Activated naive CD8-positive, alpha-beta T cell treated with anti-CD3 and anti-CD28 coated beads for 36 hours (primary cell): ENCODE results near the gene PDE6B. TPM values are rescaled to one million over a fixed set of nuclear protein-coding genes. Genes with fewer than 3 reads are reported as not detected.
A peak's percentile ranks its signal among the peaks of the same experiment; 100 is the strongest.
"Not testable (repeated sequence)": the region's sequence is repeated elsewhere in the genome, so short reads cannot be mapped to it uniquely, and the experiment has no call there.

Experiments used
- DNase-seq: peaks from one replicate; pipeline ENCODE4 v3.0.0; 2021
- H3K27ac Mint-ChIP-seq: one replicate; pipeline ENCODE4 v1.8.0; 2022; ENCODE audit warnings: mild to moderate bottlenecking, moderate library complexity, mixed read lengths
- H3K27me3 Mint-ChIP-seq: one replicate; pipeline ENCODE4 v1.8.0; 2022; ENCODE audit warnings: mild to moderate bottlenecking, mixed read lengths
- H3K36me3 Mint-ChIP-seq: one replicate; pipeline ENCODE4 v1.8.0; 2021; ENCODE audit warnings: mild to moderate bottlenecking, mixed read lengths
- H3K4me1 Mint-ChIP-seq: one replicate; pipeline ENCODE4 v1.8.0; 2021; ENCODE audit warnings: mixed read lengths
- H3K4me3 Mint-ChIP-seq: one replicate; pipeline ENCODE4 v1.8.0; 2022; ENCODE audit warnings: mild to moderate bottlenecking, moderate library complexity, mixed read lengths
- H3K9me3 Mint-ChIP-seq: one replicate; pipeline ENCODE4 v1.8.0; 2022; ENCODE audit warnings: mixed read lengths
- total RNA-seq, 2 experiments: library from RNA; stranded (reverse); gene quantifications; one replicate each; pipeline ENCODE4 v1.2.3, GENCODE V29; 2021

The PDE6B gene
- total RNA-seq, 2 experiments from 2014 or later: 12.6 to 13.9 TPM

DNA sequence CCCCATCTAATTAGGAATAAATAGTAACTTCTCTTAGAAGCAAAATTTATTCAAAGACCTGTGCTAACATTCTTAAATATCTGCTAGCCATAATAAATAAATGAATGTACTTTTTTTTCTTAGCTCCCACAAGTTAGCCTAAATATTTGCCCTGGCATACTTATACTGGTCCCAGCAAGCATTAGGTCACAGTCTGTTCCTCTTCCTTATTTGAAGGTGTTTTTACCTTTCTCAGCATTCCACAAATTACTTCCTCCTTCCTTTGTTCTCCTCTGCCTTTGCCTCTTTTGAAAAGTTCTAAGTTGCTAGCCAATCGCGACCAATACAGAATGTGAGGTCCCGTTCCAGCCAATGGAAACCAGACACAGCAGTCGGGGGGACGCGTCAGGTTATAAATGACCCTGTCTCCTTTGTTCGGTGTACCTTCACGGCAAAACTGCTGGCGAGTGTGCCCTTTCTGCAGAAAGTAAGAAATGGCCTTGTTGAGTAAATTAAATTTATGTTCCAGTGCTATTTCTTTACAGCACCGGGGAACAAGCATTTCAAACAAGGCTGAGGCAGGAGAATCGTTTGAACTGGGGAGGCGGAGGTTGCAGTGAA, 69.1 kb downstream of the PDE6B start:
- H3K4me3 Mint-ChIP-seq, H3K9me3 Mint-ChIP-seq, H3K4me1 Mint-ChIP-seq, DNase-seq, H3K27ac Mint-ChIP-seq, H3K36me3 Mint-ChIP-seq: not testable (repeated sequence)
- peaks cover 13% of the 10 kb centered on the region for H3K27me3 Mint-ChIP-seq

DNA sequence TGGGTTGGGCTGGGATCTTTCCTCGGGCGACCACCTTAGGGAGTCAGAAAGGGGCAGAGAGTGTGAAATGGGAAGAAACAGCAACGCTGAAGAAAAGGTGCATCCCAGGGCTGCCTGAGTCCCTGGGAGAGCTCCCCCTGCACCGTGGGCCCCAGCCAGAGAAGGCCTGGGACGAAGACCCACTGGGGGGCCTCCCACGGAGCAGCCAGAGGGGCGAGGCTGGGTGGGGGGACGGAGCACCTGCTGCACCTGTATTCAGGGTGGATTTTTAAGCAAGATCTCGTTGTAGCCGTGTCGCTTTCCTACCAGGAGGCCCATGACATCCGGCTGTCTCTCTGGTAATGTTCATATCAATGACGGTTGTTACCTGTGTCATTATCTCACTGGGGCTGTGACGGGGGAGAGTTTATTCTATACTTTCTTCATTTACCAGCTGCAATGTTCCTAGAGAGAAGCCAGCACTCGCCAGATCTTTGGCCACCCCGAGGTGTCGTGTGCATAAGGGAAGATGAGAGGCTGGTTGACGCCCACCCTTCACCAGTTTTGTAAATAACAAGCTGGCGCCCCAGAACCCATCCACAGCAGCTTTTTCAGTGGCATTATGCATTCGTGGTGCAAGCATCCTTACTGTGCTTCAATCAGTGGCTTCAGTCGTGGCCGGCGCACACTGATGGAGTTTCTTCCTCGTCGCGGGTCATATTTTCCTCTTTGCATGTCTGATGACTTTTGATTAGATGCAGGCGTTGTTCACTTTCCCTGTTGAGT, 74.6 kb downstream of the PDE6B start:
- Mint-ChIP-seq H3K4me1 (peaks cover 10% of the 10 kb centered on the region), H3K27me3 (peaks cover 4% of the 10 kb centered on the region), H3K27ac (peak overlapping the region; percentile 38), H3K9me3 (no peaks in the 10 kb centered on the region), H3K4me3 (no peak overlapping the region), H3K36me3 (no peaks in the 10 kb centered on the region)
- no peak for DNase-seq

- Mint-ChIP-seq H3K4me1 (peaks cover 12% of the 10 kb centered on the region), H3K27ac (no peak overlapping the region), H3K4me3 (no peak overlapping the region), H3K9me3 (no peaks in the 10 kb centered on the region), H3K27me3 (peaks cover 4% of the 10 kb centered on the region), H3K36me3 (no peaks in the 10 kb centered on the region)
- no peak for DNase-seq
Measured at GRCh38 chr4:700587-701264, 75.4 kb downstream of the PDE6B start.

DNA sequence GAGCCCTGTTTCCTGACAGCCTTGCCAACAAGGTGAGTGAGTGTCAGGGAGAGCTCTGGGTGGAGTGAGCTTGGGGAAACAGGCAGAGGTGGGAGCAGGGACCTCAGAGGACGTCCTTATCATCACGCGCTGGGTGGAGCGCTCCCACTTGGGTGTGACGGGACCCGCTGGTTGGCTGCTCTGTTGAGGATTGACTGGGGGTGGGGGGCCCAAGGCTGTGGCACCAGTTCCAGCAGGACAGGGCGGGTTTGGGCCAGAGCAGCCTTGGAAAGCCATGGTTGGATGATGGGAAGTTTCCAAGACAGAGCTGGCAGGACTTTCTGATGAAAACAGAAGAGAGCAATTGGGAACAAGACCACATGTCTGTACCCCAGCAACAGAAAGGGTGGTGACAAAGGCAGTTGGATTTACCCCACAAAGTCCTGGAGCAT, 77.3 kb downstream of the PDE6B start:
- Mint-ChIP-seq H3K27me3 (peaks cover 4% of the 10 kb centered on the region), H3K27ac (no peak overlapping the region), H3K9me3 (no peaks in the 10 kb centered on the region), H3K4me3 (no peak overlapping the region), H3K36me3 (no peaks in the 10 kb centered on the region), H3K4me1 (peaks cover 12% of the 10 kb centered on the region)
- DNase-seq: no peak

- H3K27ac Mint-ChIP-seq: no peak overlapping the region
- H3K36me3 Mint-ChIP-seq: no peaks in the 10 kb centered on the region
Measured at GRCh38 chr4:703336-704197, 78.2 kb downstream of the PDE6B start.

DNA sequence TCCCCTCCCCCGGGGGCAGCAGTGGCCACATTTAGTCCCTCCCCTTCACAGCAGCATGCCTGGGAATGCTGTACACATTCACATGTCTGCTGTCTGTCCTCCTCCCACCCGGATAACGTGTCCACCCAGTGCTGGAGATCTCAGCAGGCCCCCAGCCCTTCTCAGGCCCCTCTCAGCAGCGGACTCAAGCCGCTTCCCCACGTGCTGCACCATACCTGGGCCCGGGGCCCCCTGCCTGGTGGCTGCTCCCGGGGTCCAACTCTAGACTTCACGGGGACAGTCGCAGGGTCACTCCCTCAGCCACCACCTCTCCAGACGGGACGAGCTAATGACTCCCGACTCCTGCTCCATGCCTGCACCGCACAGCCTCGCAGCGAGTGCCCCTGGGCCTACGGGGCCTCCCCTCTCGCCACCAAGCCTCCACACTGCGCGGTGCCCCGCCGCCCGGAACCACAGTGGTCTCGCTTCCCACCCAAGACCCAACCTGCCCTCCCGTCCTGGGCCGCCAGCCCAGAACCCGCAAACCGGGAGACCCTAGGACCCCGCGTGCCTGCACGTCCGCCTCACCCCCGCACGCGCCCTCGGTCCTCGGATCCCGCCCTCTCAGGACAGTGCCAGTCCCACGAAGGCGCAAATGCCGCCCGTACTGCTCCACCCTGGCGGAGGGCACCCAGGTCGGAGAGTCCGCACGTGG, 79.0 kb downstream of the PDE6B start:
- Mint-ChIP-seq H3K4me3 (no peak overlapping the region), H3K27me3 (peaks cover 4% of the 10 kb centered on the region), H3K9me3 (no peaks in the 10 kb centered on the region), H3K4me1 (peaks cover 15% of the 10 kb centered on the region), H3K27ac (no peak overlapping the region), H3K36me3 (peaks cover 2% of the 10 kb centered on the region)
- DNase-seq: no peak

More at GRCh38 chr4:703336-704197, 78.2 kb downstream of the PDE6B start:
- Mint-ChIP-seq H3K4me3 (no peak overlapping the region), H3K9me3 (no peaks in the 10 kb centered on the region), H3K4me1 (peaks cover 13% of the 10 kb centered on the region), H3K27me3 (peaks cover 4% of the 10 kb centered on the region)
- DNase-seq: no peak

DNA sequence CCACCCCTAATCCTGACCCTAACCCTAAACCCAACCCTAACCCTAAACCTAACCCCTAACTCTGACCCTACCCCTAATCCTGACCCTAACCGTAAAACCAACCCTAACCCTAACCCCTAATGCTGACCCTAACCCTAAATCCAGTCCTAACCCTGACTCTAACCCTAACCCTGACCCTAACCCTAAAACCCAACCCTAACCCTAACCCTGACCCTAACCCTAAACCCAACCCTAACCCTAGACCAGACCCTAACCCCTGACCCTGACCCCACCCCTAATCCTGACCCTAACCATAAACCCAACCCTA, 79.6 kb downstream of the PDE6B start:
- Mint-ChIP-seq H3K27me3 (peaks cover 4% of the 10 kb centered on the region), H3K27ac (no peak overlapping the region), H3K4me3 (no peak overlapping the region), H3K4me1 (peaks cover 13% of the 10 kb centered on the region), H3K9me3 (no peaks in the 10 kb centered on the region), H3K36me3 (peaks cover 2% of the 10 kb centered on the region)
- DNase-seq: no peak

DNA sequence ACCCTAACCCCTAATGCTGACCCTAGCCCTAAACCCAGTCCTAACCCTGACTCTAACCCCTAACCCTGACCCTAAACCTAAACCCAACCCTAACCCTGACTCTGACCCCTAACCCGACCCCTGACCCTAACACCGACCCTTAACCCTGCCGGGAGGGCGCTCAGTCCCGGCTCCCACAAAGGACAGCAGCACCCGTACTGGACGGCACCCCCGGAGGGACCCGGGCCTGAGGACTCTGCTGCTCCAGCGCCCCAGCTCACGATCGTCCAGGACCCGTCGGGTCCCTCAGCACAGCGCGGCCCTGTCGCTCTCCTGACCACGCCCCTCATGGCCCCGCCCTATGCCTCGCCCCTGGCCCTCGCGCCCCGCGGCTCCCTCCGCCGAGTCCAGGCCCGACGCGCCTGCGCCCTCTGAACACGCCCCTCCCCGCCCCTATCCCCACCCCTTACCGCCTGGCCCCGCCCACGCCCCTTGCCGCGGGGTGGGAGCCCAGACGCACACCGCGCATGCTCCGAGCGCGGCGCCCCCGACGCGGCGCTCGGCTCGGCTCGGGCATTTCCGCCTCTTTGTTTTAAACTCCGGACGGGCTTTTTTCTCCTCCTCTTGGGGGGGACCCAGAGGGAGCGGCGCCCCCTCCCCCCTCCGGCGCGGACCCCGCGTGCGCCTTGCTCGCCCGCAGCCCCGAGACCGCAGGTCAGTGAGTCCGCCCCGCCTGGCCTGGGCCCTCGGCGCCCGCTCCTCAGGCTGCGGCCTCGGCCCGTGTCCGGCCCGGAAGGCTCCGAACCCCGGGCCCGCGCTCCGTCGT, 80.1 kb downstream of the PDE6B start, which contains the start of gene PCGF3:
TSS of gene PCGF3 (plus strand) at position 555 of the 805 bp plus-strand sequence. CDS start 27,849 bp downstream, outside the sequence.
- Mint-ChIP-seq H3K36me3 (peaks cover 2% of the 10 kb centered on the region), H3K27ac (peak within 1 kb of the TSS; percentile 60), H3K27me3 (peaks cover 4% of the 10 kb centered on the region)

GRCh38 chr4:706083-706633, 80.8 kb downstream of the PDE6B start:
- not testable (repeated sequence) for H3K36me3 Mint-ChIP-seq, H3K27ac Mint-ChIP-seq, DNase-seq, H3K27me3 Mint-ChIP-seq, H3K9me3 Mint-ChIP-seq
- Mint-ChIP-seq H3K4me3 (peak overlapping the region; percentile 29), H3K4me1 (peaks cover 12% of the 10 kb centered on the region)

More for the DNA sequence above, 80.1 kb downstream of the PDE6B start, which contains the start of gene PCGF3:
- Mint-ChIP-seq H3K4me3 (peak within 1 kb of the TSS; percentile 74), H3K9me3 (no peaks in the 10 kb centered on the region), H3K4me1 (peaks cover 12% of the 10 kb centered on the region)
- DNase-seq: peak; percentile 97

GRCh38 chr4:706834-707598, 81.6 kb downstream of the PDE6B start:
- peaks cover 12% of the 10 kb centered on the region for H3K4me1 Mint-ChIP-seq
- no peak overlapping the region for H3K27ac Mint-ChIP-seq
- peaks cover 4% of the 10 kb centered on the region for H3K27me3 Mint-ChIP-seq
- H3K9me3 Mint-ChIP-seq: no peaks in the 10 kb centered on the region
- DNase-seq: no peak
- no peak overlapping the region for H3K4me3 Mint-ChIP-seq
- H3K36me3 Mint-ChIP-seq: peaks cover 2% of the 10 kb centered on the region

- peaks cover 2% of the 10 kb centered on the region for H3K36me3 Mint-ChIP-seq
- no peak for DNase-seq
- H3K27me3 Mint-ChIP-seq: no peaks in the 10 kb centered on the region
- H3K4me1 Mint-ChIP-seq: peaks cover 12% of the 10 kb centered on the region
- no peak overlapping the region for H3K27ac Mint-ChIP-seq
- H3K9me3 Mint-ChIP-seq: no peaks in the 10 kb centered on the region
- no peak overlapping the region for H3K4me3 Mint-ChIP-seq
Measured at GRCh38 chr4:707929-708630, 82.7 kb downstream of the PDE6B start.

DNA sequence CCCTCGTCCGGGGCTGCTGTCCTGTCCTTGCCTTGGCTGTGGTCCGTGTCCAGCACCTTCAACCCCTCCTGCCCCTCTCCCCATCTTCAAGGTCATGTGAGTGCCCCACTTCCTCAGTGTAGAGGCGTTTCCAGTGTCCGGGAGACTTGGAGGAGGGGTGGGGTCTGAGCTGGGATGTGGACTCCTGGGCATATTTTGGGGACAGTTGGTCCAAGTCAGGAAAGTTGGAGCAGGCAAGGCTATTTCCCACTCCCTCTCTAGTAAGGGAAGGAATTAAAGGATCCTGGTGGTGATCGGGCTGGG, 83.2 kb downstream of the PDE6B start:
- no peaks in the 10 kb centered on the region for H3K27me3 Mint-ChIP-seq
- DNase-seq: no peak
- H3K36me3 Mint-ChIP-seq: peaks cover 2% of the 10 kb centered on the region
- peaks cover 12% of the 10 kb centered on the region for H3K4me1 Mint-ChIP-seq
- no peaks in the 10 kb centered on the region for H3K9me3 Mint-ChIP-seq
- no peak overlapping the region for H3K27ac Mint-ChIP-seq
- H3K4me3 Mint-ChIP-seq: no peak overlapping the region
